D341Med (cell line): ENCODE measurements around the gene DIS3.
"Not testable (repeated sequence)": the region's sequence is repeated elsewhere in the genome, so short reads cannot be mapped to it uniquely, and the experiment has no call there.

Experiments
- DNase-seq: peaks from one replicate; pipeline ENCODE4 v3.0.0; 2012; ENCODE audit warnings: low spot score

Gene DIS3

GRCh38 chr13:72751220-72751619 lies 30.5 kb downstream of the DIS3 start:
- DNase-seq = no peak

GRCh38 chr13:72745260-72745659 lies 36.4 kb downstream of the DIS3 start:
- DNase-seq = no peak

GRCh38 chr13:72740015-72740414 lies 41.7 kb downstream of the DIS3 start:
- no peak for DNase-seq

- no peak for DNase-seq
These were observed 44.7 kb downstream of the DIS3 start for GRCh38 chr13:72737033-72737432.

- no peak for DNase-seq
These were observed 53.5 kb downstream of the DIS3 start for GRCh38 chr13:72728290-72728605.

GRCh38 chr13:72727417-72728289 lies 54.0 kb downstream of the DIS3 start, which contains the start of the genes BORA and MZT1:
Gene BORA (plus strand): TSS chr13:72727923. CDS start chr13:72728941, 1,018 bp downstream.
Gene MZT1 (minus strand): TSS chr13:72727629. CDS start chr13:72727602, 27 bp downstream.
- peak; percentile 94 for DNase-seq

GRCh38 chr13:72726726-72727416 lies 54.8 kb downstream of the DIS3 start:
- DNase-seq = peak; percentile 79

GRCh38 chr13:72726185-72726584 lies 55.5 kb downstream of the DIS3 start:
- not testable (repeated sequence) for DNase-seq

GRCh38 chr13:72716776-72717175 lies 64.9 kb downstream of the DIS3 start:
- no peak for DNase-seq
